ENCODE results near the gene TCEA3.

- no peak for TF ChIP-seq EZH2 (IDR thresholded peaks at IDR 0.05; ENCODE audit: insufficient read depth, poor library complexity, severe bottlenecking)
- TF ChIP-seq EZH2phosphoT487 (IDR thresholded peaks at IDR 0.05; ENCODE audit: insufficient read depth, low read depth): no peak
Observed at GRCh38 chr1:23463286-23463685, 38.7 kb upstream of the TCEA3 start.

Data from GM23248 (cell line).